ENCODE measurements around the gene C1QL1.

GRCh38 chr17:44928136-44928535, 40.0 kb downstream of the C1QL1 start:
- TF ChIP-seq STAT5B (CRISPR knock-in tag; IDR thresholded peaks at IDR 0.05): no peak
- TF ChIP-seq E2F4 (CRISPR knock-in tag; IDR thresholded peaks at IDR 0.05; ENCODE audit: low read depth): no peak
- no peak for TF ChIP-seq CTCF (IDR thresholded peaks at IDR 0.05 in 2 of 3, conservative IDR thresholded peaks at IDR 0.05 in 1 of 3; ENCODE audit: insufficient read depth in 2 of 3, low read depth in 1 of 3, low read length in 3 of 3)
- TF ChIP-seq CHD1 (IDR thresholded peaks at IDR 0.05; ENCODE audit: low read length): no peak
- no peak for TF ChIP-seq ATF7 (IDR thresholded peaks at IDR 0.05)
- TF ChIP-seq CREM (IDR thresholded peaks at IDR 0.05; ENCODE audit: low read depth): no peak
- TF ChIP-seq ZNF354B (CRISPR knock-in tag; IDR thresholded peaks at IDR 0.05): no peak
- TF ChIP-seq ZBTB26 (CRISPR knock-in tag; IDR thresholded peaks at IDR 0.05): no peak
- no peak for TF ChIP-seq HNRNPL (IDR thresholded peaks at IDR 0.05; ENCODE audit: low read depth, low read length)
- no peak for TF ChIP-seq LEF1 (IDR thresholded peaks at IDR 0.05)
- no peak for TF ChIP-seq ZNF324 (CRISPR knock-in tag; IDR thresholded peaks at IDR 0.05)
- TF ChIP-seq TFAP4 (CRISPR knock-in tag; IDR thresholded peaks at IDR 0.05; ENCODE audit: borderline replicate concordance): no peak
- no peak for TF ChIP-seq ARID3A (IDR thresholded peaks at IDR 0.05; ENCODE audit: borderline replicate concordance, low read depth, low read length)
- no peak for TF ChIP-seq ZNF75A (CRISPR knock-in tag; IDR thresholded peaks at IDR 0.05)

All from K562 (cell line).